ENCODE measurements around the gene SLIT3.

DNA sequence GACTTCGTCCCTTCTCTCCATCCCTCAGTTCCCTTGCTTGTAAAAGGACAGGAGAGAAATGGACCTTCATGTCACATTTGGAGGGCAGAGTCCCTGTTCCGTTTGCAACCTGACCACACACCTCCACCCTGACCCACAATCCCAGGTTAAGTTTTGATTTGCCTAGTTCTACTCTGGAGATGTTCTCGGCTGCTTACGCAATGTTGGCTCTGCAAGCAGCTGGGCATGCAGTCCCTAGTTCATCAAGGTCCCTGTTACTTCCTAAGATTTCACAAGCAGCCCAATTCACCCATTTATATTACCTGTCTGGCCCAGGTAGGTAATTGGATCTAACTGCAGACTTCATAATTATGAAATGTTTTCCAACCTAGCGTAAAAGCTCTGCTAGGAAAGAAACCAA, 28.8 kb downstream of the SLIT3 start:
- TF ChIP-seq, protein P1, sequence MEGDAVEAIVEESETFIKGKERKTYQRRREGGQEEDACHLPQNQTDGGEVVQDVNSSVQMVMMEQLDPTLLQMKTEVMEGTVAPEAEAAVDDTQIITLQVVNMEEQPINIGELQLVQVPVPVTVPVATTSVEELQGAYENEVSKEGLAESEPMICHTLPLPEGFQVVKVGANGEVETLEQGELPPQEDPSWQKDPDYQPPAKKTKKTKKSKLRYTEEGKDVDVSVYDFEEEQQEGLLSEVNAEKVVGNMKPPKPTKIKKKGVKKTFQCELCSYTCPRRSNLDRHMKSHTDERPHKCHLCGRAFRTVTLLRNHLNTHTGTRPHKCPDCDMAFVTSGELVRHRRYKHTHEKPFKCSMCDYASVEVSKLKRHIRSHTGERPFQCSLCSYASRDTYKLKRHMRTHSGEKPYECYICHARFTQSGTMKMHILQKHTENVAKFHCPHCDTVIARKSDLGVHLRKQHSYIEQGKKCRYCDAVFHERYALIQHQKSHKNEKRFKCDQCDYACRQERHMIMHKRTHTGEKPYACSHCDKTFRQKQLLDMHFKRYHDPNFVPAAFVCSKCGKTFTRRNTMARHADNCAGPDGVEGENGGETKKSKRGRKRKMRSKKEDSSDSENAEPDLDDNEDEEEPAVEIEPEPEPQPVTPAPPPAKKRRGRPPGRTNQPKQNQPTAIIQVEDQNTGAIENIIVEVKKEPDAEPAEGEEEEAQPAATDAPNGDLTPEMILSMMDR (IDR thresholded peaks at IDR 0.05): no peak
- TF ChIP-seq POLR2A (IDR thresholded peaks at IDR 0.05): no peak
